ENCODE data around the gene RHEX. TPM values are rescaled to one million over a fixed set of nuclear protein-coding genes. Genes with fewer than 3 reads are reported as not detected.

Gene RHEX
- total RNA-seq, 2 donors from 2014 or later, result 3.9 TPM; not detected in 1

GRCh38 chr1:206131037-206131436, 78.1 kb downstream of the RHEX start:
- TF ChIP-seq POLR2A (IDR thresholded peaks at IDR 0.05) (no peak), POLR2AphosphoS5 (IDR thresholded peaks at IDR 0.05) (no peak)
- TF ChIP-seq, protein P1, sequence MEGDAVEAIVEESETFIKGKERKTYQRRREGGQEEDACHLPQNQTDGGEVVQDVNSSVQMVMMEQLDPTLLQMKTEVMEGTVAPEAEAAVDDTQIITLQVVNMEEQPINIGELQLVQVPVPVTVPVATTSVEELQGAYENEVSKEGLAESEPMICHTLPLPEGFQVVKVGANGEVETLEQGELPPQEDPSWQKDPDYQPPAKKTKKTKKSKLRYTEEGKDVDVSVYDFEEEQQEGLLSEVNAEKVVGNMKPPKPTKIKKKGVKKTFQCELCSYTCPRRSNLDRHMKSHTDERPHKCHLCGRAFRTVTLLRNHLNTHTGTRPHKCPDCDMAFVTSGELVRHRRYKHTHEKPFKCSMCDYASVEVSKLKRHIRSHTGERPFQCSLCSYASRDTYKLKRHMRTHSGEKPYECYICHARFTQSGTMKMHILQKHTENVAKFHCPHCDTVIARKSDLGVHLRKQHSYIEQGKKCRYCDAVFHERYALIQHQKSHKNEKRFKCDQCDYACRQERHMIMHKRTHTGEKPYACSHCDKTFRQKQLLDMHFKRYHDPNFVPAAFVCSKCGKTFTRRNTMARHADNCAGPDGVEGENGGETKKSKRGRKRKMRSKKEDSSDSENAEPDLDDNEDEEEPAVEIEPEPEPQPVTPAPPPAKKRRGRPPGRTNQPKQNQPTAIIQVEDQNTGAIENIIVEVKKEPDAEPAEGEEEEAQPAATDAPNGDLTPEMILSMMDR (IDR thresholded peaks at IDR 0.05), result no peak
- no peak for DNase-seq (ENCODE audit: low spot score)
- WGBS, result 54% methylated on average over 7 of the region's 7 CpGs
- Histone ChIP-seq H3K27me3 (replicated peaks; ENCODE audit: insufficient read depth) (no peaks in the 10 kb centered on the region), H3K36me3 (no peaks in the 10 kb centered on the region), H3K27ac (no peak overlapping the region), H3K4me1 (replicated peaks) (no peaks in the 10 kb centered on the region), H3K9me3 (no peaks in the 10 kb centered on the region), H3K4me3 (no peak overlapping the region)
- intact Hi-C loops (cut with DNase I), result no loop called here

GRCh38 chr1:206133751-206134415, 80.9 kb downstream of the RHEX start:
- Histone ChIP-seq H3K27me3 (replicated peaks; ENCODE audit: insufficient read depth) (no peaks in the 10 kb centered on the region), H3K9me3 (no peaks in the 10 kb centered on the region), H3K36me3 (no peaks in the 10 kb centered on the region), H3K4me1 (replicated peaks) (no peaks in the 10 kb centered on the region), H3K4me3 (no peak overlapping the region), H3K27ac (no peak overlapping the region)
- DNase-seq (ENCODE audit: low spot score), result no peak
- TF ChIP-seq, protein P1 (IDR thresholded peaks at IDR 0.05), result no peak
- TF ChIP-seq POLR2AphosphoS5 (IDR thresholded peaks at IDR 0.05) (no peak), POLR2A (IDR thresholded peaks at IDR 0.05) (no peak)
- intact Hi-C loops (cut with DNase I), result no loop called here
- WGBS, result 81% methylated on average over 7 of the region's 7 CpGs

GRCh38 chr1:206135248-206135647, 82.3 kb downstream of the RHEX start:
- intact Hi-C loops (cut with DNase I), result no loop called here
- Histone ChIP-seq H3K4me3 (no peak overlapping the region), H3K4me1 (replicated peaks) (no peaks in the 10 kb centered on the region), H3K36me3 (no peaks in the 10 kb centered on the region), H3K9me3 (no peaks in the 10 kb centered on the region), H3K27me3 (replicated peaks; ENCODE audit: insufficient read depth) (no peaks in the 10 kb centered on the region), H3K27ac (no peak overlapping the region)
- WGBS, result 89% methylated on average over 2 of the region's 2 CpGs
- DNase-seq (ENCODE audit: low spot score), result no peak
- TF ChIP-seq POLR2AphosphoS5 (IDR thresholded peaks at IDR 0.05) (no peak), POLR2A (IDR thresholded peaks at IDR 0.05) (no peak)
- TF ChIP-seq, protein P1 (IDR thresholded peaks at IDR 0.05), result no peak

GRCh38 chr1:206136241-206136640, 83.3 kb downstream of the RHEX start:
- Histone ChIP-seq H3K4me1 (replicated peaks) (no peaks in the 10 kb centered on the region), H3K9me3 (no peaks in the 10 kb centered on the region), H3K27ac (no peak overlapping the region), H3K27me3 (replicated peaks; ENCODE audit: insufficient read depth) (no peaks in the 10 kb centered on the region), H3K4me3 (no peak overlapping the region), H3K36me3 (no peaks in the 10 kb centered on the region)
- 58% methylated on average over 2 of the region's 2 CpGs for WGBS
- DNase-seq (ENCODE audit: low spot score), result no peak
- intact Hi-C loops (cut with DNase I), result no loop called here
- TF ChIP-seq POLR2A (IDR thresholded peaks at IDR 0.05) (no peak), POLR2AphosphoS5 (IDR thresholded peaks at IDR 0.05) (no peak)
- TF ChIP-seq, protein P1 (IDR thresholded peaks at IDR 0.05), result no peak

- WGBS, result 76% methylated on average over 3 of the region's 3 CpGs
- TF ChIP-seq, protein P1 (IDR thresholded peaks at IDR 0.05), result no peak
- TF ChIP-seq POLR2AphosphoS5 (IDR thresholded peaks at IDR 0.05) (no peak), POLR2A (IDR thresholded peaks at IDR 0.05) (no peak)
- H3K9me3 ChIP-seq, result no peaks in the 10 kb centered on the region
- no peak for DNase-seq (ENCODE audit: low spot score)
- no peaks in the 10 kb centered on the region for H3K36me3 ChIP-seq
- no peak overlapping the region for H3K27ac ChIP-seq
- H3K27me3 ChIP-seq (replicated peaks; ENCODE audit: insufficient read depth), result no peaks in the 10 kb centered on the region
- H3K4me1 ChIP-seq (replicated peaks), result no peaks in the 10 kb centered on the region
- intact Hi-C loops (cut with DNase I), result no loop called here
- H3K4me3 ChIP-seq, result no peak overlapping the region
These were observed 89.0 kb downstream of the RHEX start for GRCh38 chr1:206142011-206142410.
